Muscle of back (tissue), 11 donors: ENCODE data around the gene CSN2. TPM values are rescaled to one million over a fixed set of nuclear protein-coding genes. Genes with fewer than 3 reads are reported as not detected.

Source experiments
- DNase-seq, 3 donors: peaks; one replicate each; pipeline versions ENCODE4 v3.0.0 to v3.0.0-alpha.2; 2013
- polyA plus RNA-seq, 10 donors: library from polyadenylated mRNA; unstranded; fragments of 120-200 nt; gene quantifications; one replicate each; pipeline ENCODE4 v1.2.1, GENCODE V29; 2013; ENCODE audit not compliant: insufficient read length in 10 of 10

CSN2 gene
- polyA plus RNA-seq, 10 donors, result not detected

DNA sequence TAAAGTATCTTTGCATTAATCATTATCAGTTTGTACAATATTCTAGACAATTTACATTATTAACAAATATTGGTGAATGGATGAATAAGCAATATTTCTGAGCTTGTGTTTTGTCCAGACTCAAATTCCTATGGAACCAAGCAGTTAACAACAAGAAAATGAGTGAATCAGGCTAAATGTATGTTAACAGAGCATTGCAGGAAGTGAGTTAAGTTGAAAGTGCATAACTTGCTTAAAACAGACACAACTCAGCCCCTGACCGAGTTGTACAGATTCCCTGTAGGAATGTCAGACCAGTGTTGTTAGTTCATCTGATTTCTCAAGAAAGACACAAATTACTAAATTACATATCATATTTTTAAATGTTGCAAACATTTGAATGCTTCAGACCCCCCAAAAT lies 58.4 kb downstream of the CSN2 start:
- peak in 1 of 3 donors; percentile 11 for DNase-seq

Other genes with a start within 250 kb of the CSN2 start
- gene SULT1B1, start 205.1 kb downstream of the CSN2 start, polyA plus RNA-seq, result 1 to 10 TPM in 3 of 10 donors, under 1 TPM in 7; 0.41 to 8.3 (median 0.64) TPM
- gene SULT1E1, start 105.6 kb downstream of the CSN2 start, polyA plus RNA-seq, result 10 to 100 TPM; 18.7 to 87.5 (median 34.9) TPM
- not detected for gene CSN1S1, start 34.7 kb downstream of the CSN2 start, polyA plus RNA-seq
- gene STATH, start 30.2 kb upstream of the CSN2 start, polyA plus RNA-seq, result not detected
- not detected for gene HTN3, start 62.7 kb upstream of the CSN2 start, polyA plus RNA-seq
- gene HTN1, start 84.7 kb upstream of the CSN2 start, polyA plus RNA-seq, result under 1 TPM in 1 of 10 donors, not detected in 9; 0.07 TPM
- gene PRR27, start 188.5 kb upstream of the CSN2 start, polyA plus RNA-seq, result under 1 TPM in 1 of 10 donors, not detected in 9; 0.05 TPM
- gene ODAM, start 230.0 kb upstream of the CSN2 start, polyA plus RNA-seq, result under 1 TPM in 3 of 10 donors, not detected in 7; 0.32 to 0.77 (median 0.34) TPM